DND-41 (cell line): Measurements from ENCODE around the gene CDC37.

ENCODE experiments used
- ATAC-seq: fragments of 200-7000 bp; cut with Tn5 transposase; 3 replicates; pipeline ENCODE4 v1.9.1; 2021; ENCODE audit warnings: low read depth; ENCODE audit not compliant: insufficient read depth
- DNase-seq: peaks from one replicate; pipeline ENCODE4 v3.0.0-alpha.2; 2020
- H2AFZ ChIP-seq: 2 replicates; pipeline ENCODE4 v1.6.0; 2012; ENCODE audit warnings: low read depth, low read length
- H3K27ac ChIP-seq: 2 replicates; pipeline ENCODE4 v1.5.1; 2012; ENCODE audit warnings: low read length, inconsistent platforms
- H3K27me3 ChIP-seq: fragments of 200-600 bp; sonication (generic); 2 replicates; pipeline ENCODE4 v1.6.0; 2012; ENCODE audit warnings: low read length, mild to moderate bottlenecking, inconsistent platforms; ENCODE audit not compliant: insufficient read depth, poor library complexity
- H3K36me3 ChIP-seq: 2 replicates; pipeline ENCODE4 v1.5.1; 2012; ENCODE audit warnings: low read length, inconsistent platforms; ENCODE audit not compliant: insufficient read depth
- H3K4me1 ChIP-seq: 2 replicates; pipeline ENCODE4 v1.5.1; 2012; ENCODE audit warnings: mild to moderate bottlenecking, low read length; ENCODE audit not compliant: insufficient read depth
- H3K4me2 ChIP-seq: 2 replicates; pipeline ENCODE4 v1.6.0; 2012; ENCODE audit warnings: mild to moderate bottlenecking, moderate library complexity, low read length, inconsistent platforms; ENCODE audit not compliant: insufficient read depth
- H3K4me3 ChIP-seq, 2 experiments: fragments of 200-600 bp in 1 of 2; shearing (Covaris generic) in 1 of 2; 2 replicates each; pipeline ENCODE4 v1.5.1; 2012 to 2016; ENCODE audit warnings: inconsistent platforms in 2 of 2, low read length in 2 of 2, mild to moderate bottlenecking in 2 of 2, low read depth in 1 of 2, moderate library complexity in 1 of 2
- H3K79me2 ChIP-seq: 2 replicates; pipeline ENCODE4 v1.6.0; 2012; ENCODE audit warnings: low read length, inconsistent platforms; ENCODE audit not compliant: insufficient read depth
- H3K9ac ChIP-seq: 2 replicates; pipeline ENCODE4 v1.6.0; 2012; ENCODE audit warnings: low read depth, mild to moderate bottlenecking, inconsistent platforms, low read length, moderate library complexity
- H3K9me3 ChIP-seq: 2 replicates; pipeline ENCODE4 v1.5.1; 2012; ENCODE audit warnings: low read length, moderate library complexity, mild to moderate bottlenecking, inconsistent platforms; ENCODE audit not compliant: insufficient read depth, severe bottlenecking
- H4K20me1 ChIP-seq: 2 replicates; pipeline ENCODE4 v1.6.0; 2012; ENCODE audit warnings: low read length; ENCODE audit not compliant: insufficient read depth
- EZH2 ChIP-seq: IDR thresholded peaks from 3 replicates; pipeline ENCODE4 v1.6.1; 2012; ENCODE audit warnings: borderline replicate concordance, low read depth, mild to moderate bottlenecking, moderate library complexity, low read length, inconsistent platforms; ENCODE audit not compliant: severe bottlenecking
- TF ChIP-seq, protein P1 (sequence below): IDR thresholded peaks from 2 replicates; pipeline ENCODE4 v1.5.1; 2012; ENCODE audit warnings: borderline replicate concordance, low read length, moderate library complexity, mild to moderate bottlenecking; ENCODE audit not compliant: poor library complexity, severe bottlenecking; ENCODE audit errors: extremely low read depth

Gene CDC37

DNA sequence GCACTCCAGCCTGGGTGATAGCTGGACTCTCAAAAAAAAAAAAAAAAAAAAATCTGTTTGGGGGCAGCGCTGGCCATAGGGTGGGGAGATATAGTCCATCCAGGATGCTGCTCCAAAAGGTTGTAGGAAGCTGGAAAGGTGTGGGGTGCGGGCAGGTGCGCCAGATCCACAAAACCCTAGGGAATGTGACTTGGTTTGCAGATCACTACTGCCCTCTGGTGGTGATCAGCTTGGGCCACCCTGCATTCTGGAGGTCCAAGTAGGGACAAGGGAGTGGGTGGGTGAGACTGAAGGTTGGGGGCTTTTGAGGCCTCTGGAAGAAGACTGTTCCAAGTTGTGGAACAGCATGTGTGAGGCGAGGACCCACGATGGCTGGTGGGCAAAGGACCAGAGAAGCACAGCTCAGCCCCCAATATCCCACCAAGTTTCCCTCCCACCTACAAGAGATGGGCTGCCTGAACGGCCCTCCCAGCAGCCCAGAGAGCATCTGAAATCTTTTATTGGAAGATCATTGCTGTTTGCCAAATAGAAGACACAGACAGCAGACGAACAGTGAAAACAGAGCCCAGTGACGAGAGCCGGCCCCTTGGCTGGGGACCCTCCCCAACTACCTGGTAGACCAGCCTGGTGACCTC is 12.6 kb downstream of the CDC37 start:
- Histone ChIP-seq H3K4me1 (no peaks in the 10 kb centered on the region), H4K20me1 (no peaks in the 10 kb centered on the region; the same call in 1 of the 2 replicates), H3K36me3 (peaks cover 50% of the 10 kb centered on the region), H3K27ac (no peak overlapping the region), H2AFZ (no peak overlapping the region), H3K27me3 (no peaks in the 10 kb centered on the region), H3K79me2 (no peaks in the 10 kb centered on the region), H3K4me2 (no peak overlapping the region), H3K9ac (no peak overlapping the region), H3K4me3 (no peak overlapping the region), H3K9me3 (no peaks in the 10 kb centered on the region)
- ATAC-seq: peak; percentile 73
- peak; percentile 73 for DNase-seq
- TF ChIP-seq, protein P1, sequence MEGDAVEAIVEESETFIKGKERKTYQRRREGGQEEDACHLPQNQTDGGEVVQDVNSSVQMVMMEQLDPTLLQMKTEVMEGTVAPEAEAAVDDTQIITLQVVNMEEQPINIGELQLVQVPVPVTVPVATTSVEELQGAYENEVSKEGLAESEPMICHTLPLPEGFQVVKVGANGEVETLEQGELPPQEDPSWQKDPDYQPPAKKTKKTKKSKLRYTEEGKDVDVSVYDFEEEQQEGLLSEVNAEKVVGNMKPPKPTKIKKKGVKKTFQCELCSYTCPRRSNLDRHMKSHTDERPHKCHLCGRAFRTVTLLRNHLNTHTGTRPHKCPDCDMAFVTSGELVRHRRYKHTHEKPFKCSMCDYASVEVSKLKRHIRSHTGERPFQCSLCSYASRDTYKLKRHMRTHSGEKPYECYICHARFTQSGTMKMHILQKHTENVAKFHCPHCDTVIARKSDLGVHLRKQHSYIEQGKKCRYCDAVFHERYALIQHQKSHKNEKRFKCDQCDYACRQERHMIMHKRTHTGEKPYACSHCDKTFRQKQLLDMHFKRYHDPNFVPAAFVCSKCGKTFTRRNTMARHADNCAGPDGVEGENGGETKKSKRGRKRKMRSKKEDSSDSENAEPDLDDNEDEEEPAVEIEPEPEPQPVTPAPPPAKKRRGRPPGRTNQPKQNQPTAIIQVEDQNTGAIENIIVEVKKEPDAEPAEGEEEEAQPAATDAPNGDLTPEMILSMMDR: peak; percentile 94
- no peak for TF ChIP-seq EZH2

- TF ChIP-seq, protein P1: peak; percentile 50
- TF ChIP-seq EZH2: no peak
Observed at GRCh38 chr19:10389863-10390262, 13.5 kb downstream of the CDC37 start.

GRCh38 chr19:10388957-10389356 is 14.4 kb downstream of the CDC37 start:
- Histone ChIP-seq H3K9me3 (no peaks in the 10 kb centered on the region), H3K9ac (no peak overlapping the region), H3K27me3 (no peaks in the 10 kb centered on the region), H4K20me1 (no peaks in the 10 kb centered on the region; the same call in 1 of the 2 replicates), H3K27ac (no peak overlapping the region), H3K79me2 (no peaks in the 10 kb centered on the region), H3K36me3 (peaks cover 36% of the 10 kb centered on the region), H3K4me3 (no peak overlapping the region), H3K4me1 (no peaks in the 10 kb centered on the region), H3K4me2 (no peak overlapping the region), H2AFZ (no peak overlapping the region)
- DNase-seq (peak; percentile 82), ATAC-seq (peak; percentile 72)
- TF ChIP-seq EZH2: no peak
- TF ChIP-seq, protein P1: peak; percentile 100

More at GRCh38 chr19:10389863-10390262, 13.5 kb downstream of the CDC37 start:
- H3K4me1 ChIP-seq: no peaks in the 10 kb centered on the region
- H3K4me2 ChIP-seq: no peak overlapping the region
- no peak overlapping the region for H2AFZ ChIP-seq
- no peaks in the 10 kb centered on the region for H3K9me3 ChIP-seq
- DNase-seq: peak; percentile 39
- no peaks in the 10 kb centered on the region for H3K27me3 ChIP-seq
- no peak overlapping the region for H3K9ac ChIP-seq
- peaks cover 42% of the 10 kb centered on the region for H3K36me3 ChIP-seq
- H3K79me2 ChIP-seq: no peaks in the 10 kb centered on the region
- ATAC-seq: peak; percentile 47; the same call in 1 of the 3 replicates
- H3K4me3 ChIP-seq: no peak overlapping the region
- H3K27ac ChIP-seq: no peak overlapping the region
- no peaks in the 10 kb centered on the region; the same call in 1 of the 2 replicates for H4K20me1 ChIP-seq
